ENCODE measurements around the gene CD28. TPM values are rescaled to one million over a fixed set of nuclear protein-coding genes. Genes with fewer than 3 reads are reported as not detected.

Gene CD28
- total and polyA plus RNA-seq, 2 donors (not counting 3 experiments of a cell fraction or from before 2014, with no cell fraction given), result 0.15 TPM; not detected in 1

DNA sequence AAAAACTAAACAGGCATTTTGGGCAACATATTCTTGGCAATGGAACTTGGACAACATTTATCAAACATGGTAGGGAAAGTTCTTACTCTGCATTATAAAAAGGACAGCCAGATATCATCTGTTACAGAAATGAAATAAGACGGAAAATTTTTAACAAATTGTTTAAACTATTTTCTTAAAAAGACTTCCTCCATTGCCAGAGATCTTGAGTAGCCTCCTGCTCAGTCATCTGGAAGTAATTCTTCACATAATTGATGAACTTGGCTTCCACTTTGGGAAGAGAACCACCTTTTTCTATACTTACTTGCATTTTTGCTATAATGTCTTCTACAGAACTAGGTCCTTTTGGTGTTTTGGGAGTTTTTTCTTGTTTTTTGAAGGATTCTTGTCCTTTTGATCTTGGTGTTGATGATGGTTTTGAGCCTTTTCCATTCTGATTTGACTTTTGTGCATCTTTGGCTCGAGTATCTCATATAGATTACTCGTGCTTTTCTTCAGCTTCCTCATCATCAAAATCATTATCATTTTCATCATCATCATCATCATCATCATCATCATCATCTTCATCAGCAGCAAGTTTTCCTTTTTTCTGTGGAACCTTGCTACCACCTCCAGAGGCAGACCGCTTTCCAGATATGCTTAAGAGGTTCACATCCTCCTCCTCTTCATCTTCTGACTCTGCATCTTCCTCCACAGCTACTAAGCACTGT lies 66.2 kb downstream of the CD28 start:
- POLR2A ChIA-PET, result no interaction called here
- Histone ChIP-seq H3K4me1 (ENCODE audit: control insufficient read depth, extremely low read depth, insufficient read depth, low read length) (no peaks in the 10 kb centered on the region), H3K27me3 (ENCODE audit: control insufficient read depth in 2 of 2, insufficient read depth in 2 of 2, low read length in 2 of 2) (no peaks in the 10 kb centered on the region), H3K4me2 (ENCODE audit: insufficient read depth, low read length) (no peak overlapping the region), H3K36me3 (ENCODE audit: control insufficient read depth in 2 of 2, extremely low read depth in 1 of 2, insufficient read depth in 2 of 2, low read length in 2 of 2) (no peaks in the 10 kb centered on the region), H3K4me3 (replicated peaks in 1 of 3; ENCODE audit: insufficient read depth in 1 of 3, low read depth in 1 of 3, low read length in 3 of 3) (no peak overlapping the region), H2AFZ (ENCODE audit: low read depth, low read length) (no peak overlapping the region), H3K9me3 (replicated peaks; ENCODE audit: control insufficient read depth, insufficient read depth, low read length) (no peaks in the 10 kb centered on the region), H3K27ac (ENCODE audit: insufficient read depth, low read depth, low read length) (no peak overlapping the region), H4K20me1 (replicated peaks; ENCODE audit: control insufficient read depth, extremely low read depth, insufficient read depth, low read length) (no peaks in the 10 kb centered on the region), H3K9me1 (replicated peaks; ENCODE audit: control insufficient read depth, extremely low read depth, insufficient read depth, low read length) (no peaks in the 10 kb centered on the region), H3K9ac (replicated peaks; ENCODE audit: extremely low read depth, insufficient read depth, low read length) (no peak overlapping the region), H3K79me2 (ENCODE audit: control insufficient read depth, insufficient read depth, low read length) (no peaks in the 10 kb centered on the region)
- FAIRE-seq, result no peak
- intact Hi-C loops (cut with micrococcal nuclease) (no loop called here), dilution Hi-C loops (cut with MboI; ENCODE audit: extremely low pct_ligation_motif_present, low sequenced_read_pairs) (no loop called here)
- BruUV-seq (replicated peaks), result no TSS peak
- TF ChIP-seq POLR2A (IDR thresholded peaks at IDR 0.05; ENCODE audit: low read depth, low read length) (no peak), EZH2 (IDR thresholded peaks at IDR 0.05; ENCODE audit: borderline replicate concordance, low read depth, low read length, severe bottlenecking) (no peak), GATA2 (IDR thresholded peaks at IDR 0.05; ENCODE audit: insufficient read depth, insufficient read length, low read depth, low read length) (no peak)
- TF ChIP-seq, protein P1, sequence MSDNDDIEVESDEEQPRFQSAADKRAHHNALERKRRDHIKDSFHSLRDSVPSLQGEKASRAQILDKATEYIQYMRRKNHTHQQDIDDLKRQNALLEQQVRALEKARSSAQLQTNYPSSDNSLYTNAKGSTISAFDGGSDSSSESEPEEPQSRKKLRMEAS (IDR thresholded peaks at IDR 0.05; ENCODE audit: insufficient read depth, insufficient read length), result no peak
- DNase-seq (ENCODE audit: low read depth, low spot score), result no peak
- CTCF ChIA-PET, result no interaction called here

DNA sequence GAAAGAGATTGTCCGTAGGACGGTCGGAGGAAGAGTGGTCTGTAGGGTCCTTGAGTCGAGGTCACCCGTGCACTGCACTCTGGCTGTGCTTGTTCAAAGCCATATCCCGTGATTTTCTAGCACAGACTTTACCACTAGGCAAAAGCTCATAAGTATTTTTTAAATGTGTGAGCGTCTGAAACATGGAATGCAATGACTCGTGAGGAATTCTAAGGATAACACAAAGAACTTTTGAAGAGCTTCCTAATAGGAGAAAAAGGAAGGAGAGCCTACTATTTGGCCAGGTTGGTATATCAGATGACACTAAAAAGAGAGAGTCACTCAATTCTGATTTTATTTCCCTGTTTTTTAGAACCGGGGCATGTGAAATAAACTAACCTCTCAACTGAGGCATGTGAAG lies 68.3 kb downstream of the CD28 start:
- ChIA-PET POLR2A (no interaction called here), CTCF (interaction anchor here (1.9 kb wide), 1 partner anchor 40 kb away, joined by 7 read pairs; no protein-coding TSS in a partner anchor)
- H3K9me1 ChIP-seq (replicated peaks; ENCODE audit: control insufficient read depth, extremely low read depth, insufficient read depth, low read length), result no peaks in the 10 kb centered on the region
- H3K36me3 ChIP-seq (ENCODE audit: control insufficient read depth in 2 of 2, extremely low read depth in 1 of 2, insufficient read depth in 2 of 2, low read length in 2 of 2), result no peaks in the 10 kb centered on the region
- no peaks in the 10 kb centered on the region for H3K79me2 ChIP-seq (ENCODE audit: control insufficient read depth, insufficient read depth, low read length)
- no peaks in the 10 kb centered on the region for H4K20me1 ChIP-seq (replicated peaks; ENCODE audit: control insufficient read depth, extremely low read depth, insufficient read depth, low read length)
- no peak overlapping the region for H3K4me3 ChIP-seq (replicated peaks in 1 of 3; ENCODE audit: insufficient read depth in 1 of 3, low read depth in 1 of 3, low read length in 3 of 3)
- TF ChIP-seq EZH2 (IDR thresholded peaks at IDR 0.05; ENCODE audit: borderline replicate concordance, low read depth, low read length, severe bottlenecking), result no peak
- no peak for TF ChIP-seq MYC (IDR thresholded peaks at IDR 0.05; ENCODE audit: low read depth, low read length)
- TF ChIP-seq, protein P1 (IDR thresholded peaks at IDR 0.05; ENCODE audit: insufficient read depth, insufficient read length), result no peak
- no peak for TF ChIP-seq POLR2A (IDR thresholded peaks at IDR 0.05; ENCODE audit: low read depth, low read length)
- TF ChIP-seq POLR2AphosphoS5 (IDR thresholded peaks at IDR 0.05; ENCODE audit: insufficient read depth, low read depth, low read length), result no peak
- no peak for TF ChIP-seq JUN (IDR thresholded peaks at IDR 0.05; ENCODE audit: borderline replicate concordance, insufficient read depth, insufficient read length, low read depth)
- TF ChIP-seq FOS (IDR thresholded peaks at IDR 0.05; ENCODE audit: borderline replicate concordance, insufficient read depth, low read length), result no peak
- TF ChIP-seq, protein P2, sequence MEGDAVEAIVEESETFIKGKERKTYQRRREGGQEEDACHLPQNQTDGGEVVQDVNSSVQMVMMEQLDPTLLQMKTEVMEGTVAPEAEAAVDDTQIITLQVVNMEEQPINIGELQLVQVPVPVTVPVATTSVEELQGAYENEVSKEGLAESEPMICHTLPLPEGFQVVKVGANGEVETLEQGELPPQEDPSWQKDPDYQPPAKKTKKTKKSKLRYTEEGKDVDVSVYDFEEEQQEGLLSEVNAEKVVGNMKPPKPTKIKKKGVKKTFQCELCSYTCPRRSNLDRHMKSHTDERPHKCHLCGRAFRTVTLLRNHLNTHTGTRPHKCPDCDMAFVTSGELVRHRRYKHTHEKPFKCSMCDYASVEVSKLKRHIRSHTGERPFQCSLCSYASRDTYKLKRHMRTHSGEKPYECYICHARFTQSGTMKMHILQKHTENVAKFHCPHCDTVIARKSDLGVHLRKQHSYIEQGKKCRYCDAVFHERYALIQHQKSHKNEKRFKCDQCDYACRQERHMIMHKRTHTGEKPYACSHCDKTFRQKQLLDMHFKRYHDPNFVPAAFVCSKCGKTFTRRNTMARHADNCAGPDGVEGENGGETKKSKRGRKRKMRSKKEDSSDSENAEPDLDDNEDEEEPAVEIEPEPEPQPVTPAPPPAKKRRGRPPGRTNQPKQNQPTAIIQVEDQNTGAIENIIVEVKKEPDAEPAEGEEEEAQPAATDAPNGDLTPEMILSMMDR (IDR thresholded peaks at IDR 0.05; ENCODE audit: extremely low read depth in 1 of 2, insufficient read depth in 1 of 2, low read depth in 1 of 2, low read length in 2 of 2), result no peak
- TF ChIP-seq GATA2 (IDR thresholded peaks at IDR 0.05; ENCODE audit: insufficient read depth, insufficient read length, low read depth, low read length), result no peak
- no TSS peak for BruUV-seq (replicated peaks)
- FAIRE-seq (no peak), DNase-seq (ENCODE audit: low read depth, low spot score) (no peak)
- no peak overlapping the region for H3K4me2 ChIP-seq (ENCODE audit: insufficient read depth, low read length)
- intact Hi-C loops (cut with micrococcal nuclease) (no loop called here), dilution Hi-C loops (cut with MboI; ENCODE audit: extremely low pct_ligation_motif_present, low sequenced_read_pairs) (no loop called here)
- H3K4me1 ChIP-seq (ENCODE audit: control insufficient read depth, extremely low read depth, insufficient read depth, low read length), result no peaks in the 10 kb centered on the region
- no peak overlapping the region for H2AFZ ChIP-seq (ENCODE audit: low read depth, low read length)
- no peak overlapping the region for H3K9ac ChIP-seq (replicated peaks; ENCODE audit: extremely low read depth, insufficient read depth, low read length)
- no peaks in the 10 kb centered on the region for H3K9me3 ChIP-seq (replicated peaks; ENCODE audit: control insufficient read depth, insufficient read depth, low read length)
- H3K27me3 ChIP-seq (ENCODE audit: control insufficient read depth in 2 of 2, insufficient read depth in 2 of 2, low read length in 2 of 2), result no peaks in the 10 kb centered on the region
- no peak overlapping the region for H3K27ac ChIP-seq (ENCODE audit: insufficient read depth, low read depth, low read length)
